Neural progenitor cell (in vitro differentiated cells): ENCODE results near the gene MYOT. TPM values are rescaled to one million over a fixed set of nuclear protein-coding genes. Genes with fewer than 3 reads are reported as not detected.

Source experiments
- DNase-seq: peaks from one replicate; pipeline ENCODE4 v3.0.0-alpha.2; 2016; ENCODE audit warnings: low spot score
- H2AFZ ChIP-seq: fragments of 200-600 bp; sonication (generic); replicated peaks from 2 replicates; pipeline ENCODE4 v1.6.1; 2016; ENCODE audit warnings: antibody characterized with exemption
- H3F3A ChIP-seq: fragments of 200-600 bp; sonication (generic); 2 replicates; pipeline ENCODE4 v1.6.1; 2016; ENCODE audit warnings: antibody characterized with exemption, low read depth
- H3K27ac ChIP-seq: fragments of 200-600 bp; sonication (generic); 2 replicates; pipeline ENCODE4 v1.5.1; 2016; ENCODE audit warnings: mild to moderate bottlenecking
- H3K27me3 ChIP-seq: fragments of 200-600 bp; sonication (generic); 2 replicates; pipeline ENCODE4 v1.6.1; 2016; ENCODE audit warnings: mild to moderate bottlenecking, moderate library complexity
- H3K36me3 ChIP-seq: fragments of 200-600 bp; sonication (generic); 2 replicates; pipeline ENCODE4 v1.5.1; 2016
- H3K4me1 ChIP-seq: fragments of 200-600 bp; sonication (generic); 2 replicates; pipeline ENCODE4 v1.6.1; 2016; ENCODE audit warnings: mixed run types
- H3K4me2 ChIP-seq: fragments of 200-600 bp; sonication (generic); 2 replicates; pipeline ENCODE4 v1.6.1; 2016
- H3K4me3 ChIP-seq: fragments of 200-600 bp; sonication (generic); 2 replicates; pipeline ENCODE4 v1.5.1; 2016
- H3K79me2 ChIP-seq: fragments of 200-600 bp; sonication (generic); 2 replicates; pipeline ENCODE4 v1.6.1; 2016; ENCODE audit warnings: low read depth
- H3K9ac ChIP-seq: fragments of 200-600 bp; sonication (generic); 2 replicates; pipeline ENCODE4 v1.6.1; 2016
- H3K9me3 ChIP-seq: fragments of 200-600 bp; sonication (generic); 2 replicates; pipeline ENCODE4 v1.5.1; 2016; ENCODE audit warnings: low read depth
- H4K20me1 ChIP-seq: fragments of 200-600 bp; sonication (generic); 2 replicates; pipeline ENCODE4 v1.6.1; 2016; ENCODE audit warnings: low read depth
- H3K27ac Mint-ChIP-seq: 3 replicates; pipeline ENCODE4 v1.8.0; 2021; ENCODE audit warnings: mixed read lengths
- H3K27me3 Mint-ChIP-seq: 2 replicates; pipeline ENCODE4 v1.8.0; 2022; ENCODE audit warnings: low read depth, mild to moderate bottlenecking, inconsistent platforms, moderate library complexity, mixed read lengths; ENCODE audit not compliant: insufficient read depth
- H3K36me3 Mint-ChIP-seq: 3 replicates; pipeline ENCODE4 v1.8.0; 2021; ENCODE audit warnings: mixed read lengths
- H3K4me1 Mint-ChIP-seq: 3 replicates; pipeline ENCODE4 v1.8.0; 2021; ENCODE audit warnings: mixed read lengths
- H3K4me3 Mint-ChIP-seq: 3 replicates; pipeline ENCODE4 v1.8.0; 2021; ENCODE audit warnings: mild to moderate bottlenecking, moderate library complexity, mixed read lengths
- H3K9me3 Mint-ChIP-seq: 3 replicates; pipeline ENCODE4 v1.8.0; 2020; ENCODE audit warnings: mixed read lengths
- CTCF ChIP-seq: fragments of 200-600 bp; sonication (generic); IDR thresholded peaks from 2 replicates; pipeline ENCODE4 v1.5.1; 2017; ENCODE audit warnings: antibody characterized with exemption, mild to moderate bottlenecking
- EZH2 ChIP-seq: fragments of 200-600 bp; sonication (generic); IDR thresholded peaks from 2 replicates; pipeline ENCODE4 v1.6.1; 2017; ENCODE audit warnings: antibody characterized with exemption, mild to moderate bottlenecking, moderate library complexity
- EZH2phosphoT487 ChIP-seq: fragments of 200-600 bp; sonication (generic); IDR thresholded peaks from 2 replicates; pipeline ENCODE4 v1.6.1; 2017; ENCODE audit warnings: antibody characterized with exemption
- total RNA-seq: library from RNA; depleted of rRNA; stranded (reverse); fragments of >200 nt; gene quantifications from 2 replicates; pipeline ENCODE4 v1.2.3, GENCODE V29; 2015; ENCODE audit warnings: low replicate concordance

The MYOT gene
- total RNA-seq, 1 donor from 2014 or later, result not detected

GRCh38 chr5:137933491-137933911, 65.8 kb downstream of the MYOT start:
- no peaks in the 10 kb centered on the region for H3K9me3 Mint-ChIP-seq
- H3K27me3 ChIP-seq, result no peaks in the 10 kb centered on the region

GRCh38 chr5:137935190-137935589, 67.5 kb downstream of the MYOT start:
- Mint-ChIP-seq H3K27ac (no peak overlapping the region), H3K4me3 (no peak overlapping the region), H3K4me1 (no peaks in the 10 kb centered on the region), H3K9me3 (no peaks in the 10 kb centered on the region), H3K36me3 (peaks cover 32% of the 10 kb centered on the region), H3K27me3 (no peaks in the 10 kb centered on the region)
- H3K79me2 ChIP-seq, result no peaks in the 10 kb centered on the region
- H3K36me3 ChIP-seq, result peaks cover 16% of the 10 kb centered on the region
- no peak overlapping the region for H2AFZ ChIP-seq
- DNase-seq, result no peak
- H3K27ac ChIP-seq, result no peak overlapping the region
- no peaks in the 10 kb centered on the region for H3K27me3 ChIP-seq
- H3F3A ChIP-seq, result no peaks in the 10 kb centered on the region
- no peak overlapping the region for H3K4me3 ChIP-seq
- H3K9me3 ChIP-seq, result no peaks in the 10 kb centered on the region
- H3K4me1 ChIP-seq, result no peaks in the 10 kb centered on the region
- no peak for TF ChIP-seq EZH2
- TF ChIP-seq CTCF, result no peak
- no peak for TF ChIP-seq EZH2phosphoT487
- no peak overlapping the region for H3K9ac ChIP-seq
- H3K4me2 ChIP-seq, result no peak overlapping the region
- no peaks in the 10 kb centered on the region for H4K20me1 ChIP-seq

More at GRCh38 chr5:137933491-137933911, 65.8 kb downstream of the MYOT start:
- Histone ChIP-seq H3K4me3 (no peak overlapping the region), H4K20me1 (no peaks in the 10 kb centered on the region), H3K4me1 (no peaks in the 10 kb centered on the region), H3K4me2 (no peak overlapping the region), H3F3A (no peaks in the 10 kb centered on the region), H2AFZ (no peak overlapping the region), H3K36me3 (peaks cover 1% of the 10 kb centered on the region), H3K79me2 (no peaks in the 10 kb centered on the region), H3K27ac (no peak overlapping the region), H3K9ac (no peak overlapping the region), H3K9me3 (no peaks in the 10 kb centered on the region)
- no peaks in the 10 kb centered on the region for H3K4me1 Mint-ChIP-seq
- no peaks in the 10 kb centered on the region for H3K27me3 Mint-ChIP-seq
- no peak overlapping the region for H3K27ac Mint-ChIP-seq
- peaks cover 24% of the 10 kb centered on the region for H3K36me3 Mint-ChIP-seq
- TF ChIP-seq CTCF (no peak), EZH2phosphoT487 (no peak), EZH2 (no peak)
- no peak overlapping the region for H3K4me3 Mint-ChIP-seq
- no peak for DNase-seq

- no peak for DNase-seq
- Histone ChIP-seq H2AFZ (no peak overlapping the region), H3F3A (no peaks in the 10 kb centered on the region), H3K9me3 (no peaks in the 10 kb centered on the region), H3K4me3 (no peak overlapping the region), H3K9ac (no peak overlapping the region), H3K4me2 (no peak overlapping the region), H4K20me1 (no peaks in the 10 kb centered on the region), H3K36me3 (peaks cover 16% of the 10 kb centered on the region), H3K27me3 (no peaks in the 10 kb centered on the region), H3K4me1 (no peaks in the 10 kb centered on the region), H3K79me2 (no peaks in the 10 kb centered on the region), H3K27ac (no peak overlapping the region)
- Mint-ChIP-seq H3K36me3 (peaks cover 35% of the 10 kb centered on the region), H3K4me3 (no peak overlapping the region), H3K4me1 (no peaks in the 10 kb centered on the region), H3K27ac (no peak overlapping the region), H3K9me3 (no peaks in the 10 kb centered on the region), H3K27me3 (no peaks in the 10 kb centered on the region)
- no peak for TF ChIP-seq EZH2
- no peak for TF ChIP-seq EZH2phosphoT487
- no peak for TF ChIP-seq CTCF
Observed at GRCh38 chr5:137935694-137936093, 68.0 kb downstream of the MYOT start.

Other genes starting within 250 kb of the MYOT start
- 17.2 and 26.8 TPM in 2 replicates for gene KLHL3, start 131.8 kb upstream of the MYOT start, total RNA-seq
- gene HNRNPA0, start 113.5 kb upstream of the MYOT start, total RNA-seq, result 49.8 and 71.4 TPM in 2 replicates
- gene PKD2L2, start 21.6 kb downstream of the MYOT start, total RNA-seq, result not detected in 2 replicates
- gene FAM13B, start 165.2 kb downstream of the MYOT start, total RNA-seq, result 25.4 and 41.7 TPM in 2 replicates
- 0.25 TPM in 1 of 2 replicates, not detected in the other for gene WNT8A, start 216.2 kb downstream of the MYOT start, total RNA-seq